ENCODE results near the gene PLXDC2. TPM values are rescaled to one million over a fixed set of nuclear protein-coding genes. Genes with fewer than 3 reads are reported as not detected.

Gene PLXDC2
- total RNA-seq, 2 experiments from 2014 or later, result not detected

- DNase-seq, result no peak
- Mint-ChIP-seq H3K4me1 (no peaks in the 10 kb centered on the region), H3K27ac (no peak overlapping the region), H3K4me3 (no peak overlapping the region), H3K9me3 (peaks cover 3% of the 10 kb centered on the region), H3K36me3 (ENCODE audit: low read depth) (no peaks in the 10 kb centered on the region), H3K27me3 (no peaks in the 10 kb centered on the region)
- POLR2A ChIA-PET, result no interaction called here
- CTCF ChIA-PET, result no interaction called here
These were observed 37.6 kb downstream of the PLXDC2 start for GRCh38 chr10:19853831-19854230.

GRCh38 chr10:19857876-19858275 is 41.6 kb downstream of the PLXDC2 start:
- Mint-ChIP-seq H3K27me3 (no peaks in the 10 kb centered on the region), H3K27ac (no peak overlapping the region), H3K9me3 (peaks cover 11% of the 10 kb centered on the region), H3K36me3 (ENCODE audit: low read depth) (no peaks in the 10 kb centered on the region), H3K4me1 (no peaks in the 10 kb centered on the region), H3K4me3 (no peak overlapping the region)
- CTCF ChIA-PET, result no interaction called here
- no peak for DNase-seq
- POLR2A ChIA-PET, result no interaction called here

GRCh38 chr10:19860107-19860506 is 43.9 kb downstream of the PLXDC2 start:
- POLR2A ChIA-PET, result no interaction called here
- no peaks in the 10 kb centered on the region for H3K4me1 Mint-ChIP-seq
- CTCF ChIA-PET, result no interaction called here
- H3K27ac Mint-ChIP-seq, result no peak overlapping the region
- no peak overlapping the region for H3K4me3 Mint-ChIP-seq
- DNase-seq, result no peak
- peaks cover 11% of the 10 kb centered on the region for H3K9me3 Mint-ChIP-seq
- no peaks in the 10 kb centered on the region for H3K27me3 Mint-ChIP-seq
- no peaks in the 10 kb centered on the region for H3K36me3 Mint-ChIP-seq (ENCODE audit: low read depth)

- Mint-ChIP-seq H3K4me3 (no peak overlapping the region), H3K27ac (no peak overlapping the region), H3K27me3 (no peaks in the 10 kb centered on the region), H3K9me3 (peaks cover 17% of the 10 kb centered on the region), H3K4me1 (no peaks in the 10 kb centered on the region), H3K36me3 (ENCODE audit: low read depth) (no peaks in the 10 kb centered on the region)
- ChIA-PET CTCF (no interaction called here), POLR2A (no interaction called here)
- DNase-seq, result no peak
These were observed 46.7 kb downstream of the PLXDC2 start for GRCh38 chr10:19862811-19863515.

GRCh38 chr10:19865676-19866075 is 49.4 kb downstream of the PLXDC2 start:
- H3K27ac Mint-ChIP-seq, result no peak overlapping the region
- ChIA-PET CTCF (no interaction called here), POLR2A (no interaction called here)
- H3K27me3 Mint-ChIP-seq, result no peaks in the 10 kb centered on the region
- DNase-seq, result no peak
- no peaks in the 10 kb centered on the region for H3K4me1 Mint-ChIP-seq
- H3K4me3 Mint-ChIP-seq, result no peak overlapping the region
- peaks cover 8% of the 10 kb centered on the region for H3K9me3 Mint-ChIP-seq
- no peaks in the 10 kb centered on the region for H3K36me3 Mint-ChIP-seq (ENCODE audit: low read depth)

GRCh38 chr10:19869370-19869769 is 53.1 kb downstream of the PLXDC2 start:
- H3K4me3 Mint-ChIP-seq, result no peak overlapping the region
- no peak for DNase-seq
- CTCF ChIA-PET, result no interaction called here
- POLR2A ChIA-PET, result no interaction called here
- no peaks in the 10 kb centered on the region for H3K36me3 Mint-ChIP-seq (ENCODE audit: low read depth)
- no peaks in the 10 kb centered on the region for H3K4me1 Mint-ChIP-seq
- no peak overlapping the region for H3K27ac Mint-ChIP-seq
- H3K9me3 Mint-ChIP-seq, result peaks cover 12% of the 10 kb centered on the region
- H3K27me3 Mint-ChIP-seq, result no peaks in the 10 kb centered on the region

GRCh38 chr10:19872504-19873271 is 56.5 kb downstream of the PLXDC2 start:
- ChIA-PET POLR2A (no interaction called here), CTCF (no interaction called here)
- no peaks in the 10 kb centered on the region for H3K27me3 Mint-ChIP-seq
- peaks cover 8% of the 10 kb centered on the region for H3K9me3 Mint-ChIP-seq
- no peak overlapping the region for H3K4me3 Mint-ChIP-seq
- no peaks in the 10 kb centered on the region for H3K36me3 Mint-ChIP-seq (ENCODE audit: low read depth)
- H3K4me1 Mint-ChIP-seq, result no peaks in the 10 kb centered on the region
- DNase-seq, result no peak
- H3K27ac Mint-ChIP-seq, result no peak overlapping the region

- POLR2A ChIA-PET, result no interaction called here
- DNase-seq, result no peak
- H3K4me3 Mint-ChIP-seq, result no peak overlapping the region
- no peaks in the 10 kb centered on the region for H3K36me3 Mint-ChIP-seq (ENCODE audit: low read depth)
- H3K27ac Mint-ChIP-seq, result no peak overlapping the region
- H3K4me1 Mint-ChIP-seq, result no peaks in the 10 kb centered on the region
- H3K9me3 Mint-ChIP-seq, result peaks cover 8% of the 10 kb centered on the region
- CTCF ChIA-PET, result no interaction called here
- H3K27me3 Mint-ChIP-seq, result no peaks in the 10 kb centered on the region
These were observed 58.0 kb downstream of the PLXDC2 start for GRCh38 chr10:19874190-19874589.

- DNase-seq, result no peak
- Mint-ChIP-seq H3K9me3 (peaks cover 8% of the 10 kb centered on the region), H3K27me3 (no peaks in the 10 kb centered on the region), H3K4me3 (no peak overlapping the region), H3K4me1 (no peaks in the 10 kb centered on the region), H3K36me3 (ENCODE audit: low read depth) (no peaks in the 10 kb centered on the region), H3K27ac (no peak overlapping the region)
- CTCF ChIA-PET, result no interaction called here
- POLR2A ChIA-PET, result no interaction called here
These were observed 58.6 kb downstream of the PLXDC2 start for GRCh38 chr10:19874791-19875190.

- no peaks in the 10 kb centered on the region for H3K4me1 Mint-ChIP-seq
- no peaks in the 10 kb centered on the region for H3K27me3 Mint-ChIP-seq
- H3K4me3 Mint-ChIP-seq, result no peak overlapping the region
- no peak for DNase-seq
- H3K36me3 Mint-ChIP-seq (ENCODE audit: low read depth), result no peaks in the 10 kb centered on the region
- peaks cover 5% of the 10 kb centered on the region for H3K9me3 Mint-ChIP-seq
- CTCF ChIA-PET, result no interaction called here
- H3K27ac Mint-ChIP-seq, result no peak overlapping the region
- POLR2A ChIA-PET, result no interaction called here
These were observed 60.3 kb downstream of the PLXDC2 start for GRCh38 chr10:19876570-19876969.

GRCh38 chr10:19877466-19878255 is 61.4 kb downstream of the PLXDC2 start:
- H3K27ac Mint-ChIP-seq, result no peak overlapping the region
- H3K27me3 Mint-ChIP-seq, result no peaks in the 10 kb centered on the region
- POLR2A ChIA-PET, result no interaction called here

GRCh38 chr10:19882621-19883020 is 66.4 kb downstream of the PLXDC2 start:
- Mint-ChIP-seq H3K36me3 (ENCODE audit: low read depth) (no peaks in the 10 kb centered on the region), H3K9me3 (peaks cover 6% of the 10 kb centered on the region), H3K27me3 (no peaks in the 10 kb centered on the region), H3K4me1 (no peaks in the 10 kb centered on the region), H3K4me3 (no peak overlapping the region), H3K27ac (no peak overlapping the region)
- POLR2A ChIA-PET, result no interaction called here
- CTCF ChIA-PET, result no interaction called here
- DNase-seq, result no peak

More at GRCh38 chr10:19877466-19878255, 61.4 kb downstream of the PLXDC2 start:
- CTCF ChIA-PET, result no interaction called here
- no peaks in the 10 kb centered on the region for H3K36me3 Mint-ChIP-seq (ENCODE audit: low read depth)
- DNase-seq, result no peak
- H3K4me3 Mint-ChIP-seq, result no peak overlapping the region
- H3K4me1 Mint-ChIP-seq, result no peaks in the 10 kb centered on the region
- peaks cover 7% of the 10 kb centered on the region for H3K9me3 Mint-ChIP-seq

- peaks cover 5% of the 10 kb centered on the region for H3K9me3 Mint-ChIP-seq
- H3K4me1 Mint-ChIP-seq, result no peaks in the 10 kb centered on the region
- ChIA-PET POLR2A (no interaction called here), CTCF (no interaction called here)
- no peaks in the 10 kb centered on the region for H3K27me3 Mint-ChIP-seq
- no peaks in the 10 kb centered on the region for H3K36me3 Mint-ChIP-seq (ENCODE audit: low read depth)
- H3K4me3 Mint-ChIP-seq, result no peak overlapping the region
- no peak overlapping the region for H3K27ac Mint-ChIP-seq
- no peak for DNase-seq
These were observed 71.9 kb downstream of the PLXDC2 start for GRCh38 chr10:19888061-19888660.

All from activated CD4-positive, alpha-beta memory T cell treated with anti-CD3 and anti-CD28 coated beads, Interleukin-2, amount 10 ng/mL, durations not matched to agents 7 days and 5 days (primary cell).